GM23338 (cell line): Measurements from ENCODE around the gene SSBP2. TPM values are rescaled to one million over a fixed set of nuclear protein-coding genes. Genes with fewer than 3 reads are reported as not detected.

Experiments used
- ATAC-seq: fragments of 200-7000 bp; cut with Tn5 transposase; 3 replicates; pipeline ENCODE4 v1.9.1; 2020
- DNase-seq: peaks from one replicate; pipeline ENCODE4 v3.0.0-alpha.2; 2015; ENCODE audit warnings: low spot score
- H2AFZ ChIP-seq: fragments of 200-600 bp; sonication (generic); 2 replicates; pipeline ENCODE4 v1.8.0; 2016; ENCODE audit warnings: antibody characterized with exemption, mild to moderate bottlenecking, moderate library complexity
- H3F3A ChIP-seq: fragments of 200-600 bp; sonication (generic); replicated peaks from 2 replicates; pipeline ENCODE4 v1.8.0; 2017; ENCODE audit warnings: antibody characterized with exemption, mixed run types, low read depth
- H3K27ac ChIP-seq: fragments of 200-600 bp; sonication (generic); 2 replicates; pipeline ENCODE4 v1.6.1; 2016; ENCODE audit warnings: low read depth
- H3K27me3 ChIP-seq: fragments of 200-600 bp; sonication (generic); 2 replicates; pipeline ENCODE4 v1.8.0; 2016; ENCODE audit warnings: mild to moderate bottlenecking, mixed run types, moderate library complexity; ENCODE audit not compliant: insufficient read depth
- H3K36me3 ChIP-seq: fragments of 200-600 bp; sonication (generic); 2 replicates; pipeline ENCODE4 v1.8.0; 2016; ENCODE audit warnings: mild to moderate bottlenecking; ENCODE audit not compliant: insufficient read depth
- H3K4me1 ChIP-seq: fragments of 200-600 bp; sonication (generic); 2 replicates; pipeline ENCODE4 v1.8.0; 2016; ENCODE audit warnings: mild to moderate bottlenecking, moderate library complexity; ENCODE audit not compliant: insufficient read depth
- H3K4me2 ChIP-seq: fragments of 200-600 bp; sonication (generic); 2 replicates; pipeline ENCODE4 v1.7.1; 2017; ENCODE audit warnings: mixed run types
- H3K4me3 ChIP-seq: fragments of 200-600 bp; sonication (generic); 2 replicates; pipeline ENCODE4 v1.6.1; 2016; ENCODE audit warnings: mixed run types
- H3K79me2 ChIP-seq: fragments of 200-600 bp; sonication (generic); replicated peaks from 2 replicates; pipeline ENCODE4 v1.8.0; 2017; ENCODE audit warnings: mild to moderate bottlenecking; ENCODE audit not compliant: insufficient read depth
- H3K9me2 ChIP-seq: fragments of 200-600 bp; sonication (generic); 2 replicates; pipeline ENCODE4 v1.8.0; 2017; ENCODE audit not compliant: insufficient read depth
- H4K20me1 ChIP-seq: fragments of 200-600 bp; sonication (generic); replicated peaks from 2 replicates; pipeline ENCODE4 v1.8.0; 2017; ENCODE audit warnings: mild to moderate bottlenecking; ENCODE audit not compliant: insufficient read depth
- H3K27ac Mint-ChIP-seq: 2 replicates; pipeline ENCODE4 v1.8.0; 2020; ENCODE audit warnings: inconsistent platforms, mild to moderate bottlenecking, moderate library complexity, mixed read lengths
- H3K27me3 Mint-ChIP-seq: 3 replicates; pipeline ENCODE4 v1.8.0; 2022; ENCODE audit warnings: low read depth, mild to moderate bottlenecking, moderate library complexity, mixed read lengths, inconsistent platforms; ENCODE audit not compliant: insufficient read depth, poor library complexity
- H3K36me3 Mint-ChIP-seq: 3 replicates; pipeline ENCODE4 v1.8.0; 2021; ENCODE audit warnings: low read depth, mild to moderate bottlenecking, inconsistent platforms, moderate library complexity, mixed read lengths
- H3K4me1 Mint-ChIP-seq: 3 replicates; pipeline ENCODE4 v1.8.0; 2020; ENCODE audit warnings: mild to moderate bottlenecking, inconsistent platforms, mixed read lengths
- H3K4me3 Mint-ChIP-seq: 3 replicates; pipeline ENCODE4 v1.8.0; 2021; ENCODE audit warnings: moderate library complexity, mild to moderate bottlenecking, inconsistent platforms, mixed read lengths
- H3K9me3 Mint-ChIP-seq: 3 replicates; pipeline ENCODE4 v1.8.0; 2020; ENCODE audit warnings: moderate library complexity, mild to moderate bottlenecking, inconsistent platforms, mixed read lengths
- CREB1 ChIP-seq: fragments of 250-450 bp; sonication (Bioruptor Pico); IDR thresholded peaks from 2 replicates; pipeline ENCODE4 v1.5.0; 2020; ENCODE audit warnings: low read depth, mild to moderate bottlenecking, moderate library complexity
- EZH2 ChIP-seq: fragments of 200-600 bp; sonication (generic); IDR thresholded peaks from one replicate; pipeline ENCODE4 v1.8.0; 2017; ENCODE audit warnings: antibody characterized with exemption, mild to moderate bottlenecking, low read depth; ENCODE audit not compliant: unreplicated experiment
- EZH2phosphoT487 ChIP-seq: fragments of 200-600 bp; sonication (generic); IDR thresholded peaks from one replicate; pipeline ENCODE4 v1.8.1; 2018; ENCODE audit warnings: antibody characterized with exemption; ENCODE audit not compliant: unreplicated experiment
- JUNB ChIP-seq: IDR thresholded peaks from one replicate; pipeline ENCODE4 v1.6.1; 2016; ENCODE audit warnings: antibody characterized with exemption; ENCODE audit not compliant: unreplicated experiment
- NANOG ChIP-seq: IDR thresholded peaks from 2 replicates; pipeline ENCODE4 v1.6.1; 2016; ENCODE audit warnings: antibody characterized with exemption, borderline replicate concordance
- POLR2AphosphoS5 ChIP-seq: IDR thresholded peaks from 2 replicates; pipeline ENCODE4 v1.6.1; 2016; ENCODE audit warnings: antibody characterized with exemption, low read depth
- STAT1 ChIP-seq: IDR thresholded peaks from one replicate; pipeline ENCODE4 v1.6.1; 2016; ENCODE audit warnings: antibody characterized with exemption; ENCODE audit not compliant: unreplicated experiment
- ZNF114 ChIP-seq: fragments of 250-450 bp; sonication (Bioruptor Pico); IDR thresholded peaks from 2 replicates; pipeline ENCODE4 v1.5.0; 2020; ENCODE audit warnings: mild to moderate bottlenecking, moderate library complexity
- ZNF331 ChIP-seq: fragments of 250-450 bp; sonication (Bioruptor Pico); IDR thresholded peaks from 2 replicates; pipeline ENCODE4 v1.5.0; 2020; ENCODE audit warnings: low read depth, mild to moderate bottlenecking, moderate library complexity
- polyA plus RNA-seq: library from polyadenylated mRNA; unstranded; fragments of >200 nt; fragmentation: Nextera tagmentation; extraction: Ambion mirVana; gene quantifications from 2 replicates; pipeline ENCODE4 v1.2.1, GENCODE V29; 2016
- total RNA-seq: library from RNA; depleted of rRNA; stranded (reverse); fragments of >200 nt; shearing (Covaris generic); gene quantifications from 2 replicates; pipeline ENCODE4 v1.2.3, GENCODE V29; 2014
- TF ChIP-seq, protein P1 (sequence below), 2 experiments: fragments of 200-600 bp in 1 of 2; sonication (generic) in 1 of 2; conservative IDR thresholded peaks; 2 replicates each; pipeline versions ENCODE4 v1.5.1 to v1.6.1; 2016 to 2017; ENCODE audit warnings: antibody characterized with exemption in 2 of 2, low read depth in 2 of 2, mild to moderate bottlenecking in 2 of 2, moderate library complexity in 1 of 2
- TF ChIP-seq, protein P2 (sequence below): IDR thresholded peaks from 2 replicates; pipeline ENCODE4 v1.6.1; 2016; ENCODE audit warnings: antibody characterized with exemption

SSBP2 gene
- total and polyA plus RNA-seq, 2 experiments from 2014 or later: 21.5 to 24.7 TPM

DNA sequence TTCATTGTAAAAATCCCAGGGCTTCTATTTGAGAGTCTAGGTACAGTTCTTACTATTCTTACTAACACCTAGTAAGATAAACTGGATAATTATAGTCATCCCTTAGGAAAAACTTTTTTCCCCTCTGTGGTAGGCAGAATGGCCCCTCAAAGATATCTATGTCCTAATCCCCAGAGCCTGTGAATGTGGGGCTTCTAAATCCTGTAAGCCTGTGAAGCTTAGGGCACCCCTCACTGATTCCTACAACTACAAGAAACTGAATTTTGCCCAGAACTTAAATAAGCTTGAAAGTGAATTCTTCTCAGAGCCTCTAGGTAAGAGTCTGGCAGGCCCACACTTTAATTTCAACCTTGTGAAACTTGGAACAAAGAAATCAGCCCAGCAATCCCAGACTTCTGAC lies 226.9 kb downstream of the SSBP2 start:
- Histone ChIP-seq H3K36me3 (no peaks in the 10 kb centered on the region), H3K4me1 (peaks cover 3% of the 10 kb centered on the region; the same call in 1 of the 2 replicates), H3F3A (no peaks in the 10 kb centered on the region), H2AFZ (no peak overlapping the region), H3K9me2 (no peaks in the 10 kb centered on the region), H3K4me3 (no peak overlapping the region), H3K79me2 (no peaks in the 10 kb centered on the region), H3K27ac (no peak overlapping the region), H4K20me1 (no peaks in the 10 kb centered on the region), H3K4me2 (no peak overlapping the region), H3K27me3 (no peaks in the 10 kb centered on the region)
- Mint-ChIP-seq H3K27me3 (peaks cover 2% of the 10 kb centered on the region), H3K4me1 (peaks cover 8% of the 10 kb centered on the region; the same call in 2 of the 3 replicates), H3K9me3 (no peaks in the 10 kb centered on the region), H3K4me3 (no peak overlapping the region), H3K36me3 (no peaks in the 10 kb centered on the region), H3K27ac (peak overlapping the region; percentile 58; the same call in 1 of the 2 replicates)
- TF ChIP-seq, protein P1, sequence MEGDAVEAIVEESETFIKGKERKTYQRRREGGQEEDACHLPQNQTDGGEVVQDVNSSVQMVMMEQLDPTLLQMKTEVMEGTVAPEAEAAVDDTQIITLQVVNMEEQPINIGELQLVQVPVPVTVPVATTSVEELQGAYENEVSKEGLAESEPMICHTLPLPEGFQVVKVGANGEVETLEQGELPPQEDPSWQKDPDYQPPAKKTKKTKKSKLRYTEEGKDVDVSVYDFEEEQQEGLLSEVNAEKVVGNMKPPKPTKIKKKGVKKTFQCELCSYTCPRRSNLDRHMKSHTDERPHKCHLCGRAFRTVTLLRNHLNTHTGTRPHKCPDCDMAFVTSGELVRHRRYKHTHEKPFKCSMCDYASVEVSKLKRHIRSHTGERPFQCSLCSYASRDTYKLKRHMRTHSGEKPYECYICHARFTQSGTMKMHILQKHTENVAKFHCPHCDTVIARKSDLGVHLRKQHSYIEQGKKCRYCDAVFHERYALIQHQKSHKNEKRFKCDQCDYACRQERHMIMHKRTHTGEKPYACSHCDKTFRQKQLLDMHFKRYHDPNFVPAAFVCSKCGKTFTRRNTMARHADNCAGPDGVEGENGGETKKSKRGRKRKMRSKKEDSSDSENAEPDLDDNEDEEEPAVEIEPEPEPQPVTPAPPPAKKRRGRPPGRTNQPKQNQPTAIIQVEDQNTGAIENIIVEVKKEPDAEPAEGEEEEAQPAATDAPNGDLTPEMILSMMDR (conservative IDR thresholded peaks at IDR 0.05; ENCODE audit: low read depth in 2 of 2): no peak
- ATAC-seq (no peak), DNase-seq (no peak)

DNA sequence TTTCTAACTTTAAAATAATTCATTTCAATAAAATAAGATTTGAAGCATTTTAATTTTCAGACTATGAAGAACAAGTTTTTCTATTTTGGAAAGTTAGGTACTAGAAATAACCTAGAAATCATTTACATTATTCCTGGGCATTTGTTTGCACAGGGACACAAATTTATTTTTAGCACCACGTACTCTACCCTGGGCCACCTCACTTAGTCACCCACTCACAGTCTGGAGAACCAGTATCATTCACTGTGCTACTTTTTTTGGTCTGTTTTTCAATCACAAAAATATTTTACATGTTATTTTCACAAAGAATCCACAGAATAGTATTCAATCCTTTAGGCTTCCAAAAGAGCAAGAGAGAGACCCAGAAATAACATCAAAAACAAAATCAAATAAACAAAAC lies 228.3 kb downstream of the SSBP2 start:
- H3K9me3 Mint-ChIP-seq: no peaks in the 10 kb centered on the region
- no peak overlapping the region for H3K4me3 ChIP-seq
- no peaks in the 10 kb centered on the region for H3K36me3 ChIP-seq
- H3K27ac ChIP-seq: no peak overlapping the region
- H3K27ac Mint-ChIP-seq: peak overlapping the region; percentile 53
- H2AFZ ChIP-seq: no peak overlapping the region
- no peaks in the 10 kb centered on the region for H3K27me3 ChIP-seq
- H3K36me3 Mint-ChIP-seq: no peaks in the 10 kb centered on the region
- DNase-seq (no peak), ATAC-seq (no peak)
- TF ChIP-seq CREB1 (CRISPR knock-in tag): no peak
- TF ChIP-seq NANOG: no peak
- TF ChIP-seq, protein P2, sequence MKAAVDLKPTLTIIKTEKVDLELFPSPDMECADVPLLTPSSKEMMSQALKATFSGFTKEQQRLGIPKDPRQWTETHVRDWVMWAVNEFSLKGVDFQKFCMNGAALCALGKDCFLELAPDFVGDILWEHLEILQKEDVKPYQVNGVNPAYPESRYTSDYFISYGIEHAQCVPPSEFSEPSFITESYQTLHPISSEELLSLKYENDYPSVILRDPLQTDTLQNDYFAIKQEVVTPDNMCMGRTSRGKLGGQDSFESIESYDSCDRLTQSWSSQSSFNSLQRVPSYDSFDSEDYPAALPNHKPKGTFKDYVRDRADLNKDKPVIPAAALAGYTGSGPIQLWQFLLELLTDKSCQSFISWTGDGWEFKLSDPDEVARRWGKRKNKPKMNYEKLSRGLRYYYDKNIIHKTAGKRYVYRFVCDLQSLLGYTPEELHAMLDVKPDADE: no peak
- no peaks in the 10 kb centered on the region for H3F3A ChIP-seq
- no peaks in the 10 kb centered on the region for H3K9me2 ChIP-seq
- H3K4me2 ChIP-seq: no peak overlapping the region
- H4K20me1 ChIP-seq: no peaks in the 10 kb centered on the region
- peaks cover 8% of the 10 kb centered on the region; the same call in 2 of the 3 replicates for H3K4me1 Mint-ChIP-seq
- peaks cover 3% of the 10 kb centered on the region; the same call in 1 of the 2 replicates for H3K4me1 ChIP-seq
- no peaks in the 10 kb centered on the region for H3K79me2 ChIP-seq
- peaks cover 2% of the 10 kb centered on the region for H3K27me3 Mint-ChIP-seq
- no peak overlapping the region for H3K4me3 Mint-ChIP-seq

DNA sequence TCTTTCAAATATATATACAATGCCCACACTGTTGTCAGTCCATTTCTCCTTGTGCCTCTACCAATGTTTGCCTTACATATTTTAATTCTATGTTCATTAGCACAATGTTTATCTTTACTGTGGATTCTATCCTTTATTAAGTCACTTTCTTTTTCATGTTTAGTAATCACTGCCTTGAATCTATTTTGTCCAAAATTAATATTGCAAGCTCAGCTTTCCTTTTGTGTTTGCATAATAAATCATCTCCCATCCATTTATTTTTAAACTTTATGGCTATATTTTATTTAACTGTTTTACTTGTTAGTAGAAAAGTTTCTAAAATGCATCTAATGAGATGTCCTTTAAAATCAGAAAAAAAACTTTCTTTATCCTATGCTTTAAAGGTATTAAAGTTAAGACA lies 230.1 kb downstream of the SSBP2 start:
- no peaks in the 10 kb centered on the region for H3K36me3 Mint-ChIP-seq
- Histone ChIP-seq H3K79me2 (no peaks in the 10 kb centered on the region), H3K36me3 (no peaks in the 10 kb centered on the region), H2AFZ (no peak overlapping the region), H3K4me3 (no peak overlapping the region), H4K20me1 (no peaks in the 10 kb centered on the region), H3F3A (no peaks in the 10 kb centered on the region), H3K4me1 (peaks cover 3% of the 10 kb centered on the region; the same call in 1 of the 2 replicates), H3K9me2 (no peaks in the 10 kb centered on the region), H3K27me3 (no peaks in the 10 kb centered on the region), H3K4me2 (no peak overlapping the region), H3K27ac (no peak overlapping the region)
- H3K27me3 Mint-ChIP-seq: peaks cover 2% of the 10 kb centered on the region
- DNase-seq: no peak
- no peak overlapping the region for H3K27ac Mint-ChIP-seq
- no peak for ATAC-seq
- H3K4me1 Mint-ChIP-seq: peaks cover 10% of the 10 kb centered on the region; the same call in 2 of the 3 replicates
- no peak overlapping the region for H3K4me3 Mint-ChIP-seq
- no peaks in the 10 kb centered on the region for H3K9me3 Mint-ChIP-seq
- TF ChIP-seq EZH2: no peak
- no peak for TF ChIP-seq POLR2AphosphoS5
- TF ChIP-seq ZNF331 (CRISPR knock-in tag): no peak
- TF ChIP-seq, protein P2: no peak
- TF ChIP-seq STAT1: no peak
- TF ChIP-seq JUNB: no peak
- no peak for TF ChIP-seq ZNF114 (CRISPR knock-in tag)
- TF ChIP-seq CREB1 (CRISPR knock-in tag): no peak
- TF ChIP-seq, protein P1 (conservative IDR thresholded peaks at IDR 0.05; ENCODE audit: low read depth in 2 of 2): no peak
- no peak for TF ChIP-seq NANOG
- TF ChIP-seq EZH2phosphoT487: no peak
